Stimulated activated CD4-positive, alpha-beta T cell treated with anti-CD3 and anti-CD28 coated beads, TNF-alpha, amount 100 ng/mL, for 48 hours (primary cell): Measurements from ENCODE around the gene UCK1.

ENCODE experiments used
- DNase-seq, 3 donors: peaks; one replicate each; pipeline ENCODE4 v3.0.0-alpha.2; 2020; ENCODE audit warnings: low read depth in 3 of 3

The UCK1 gene

DNA sequence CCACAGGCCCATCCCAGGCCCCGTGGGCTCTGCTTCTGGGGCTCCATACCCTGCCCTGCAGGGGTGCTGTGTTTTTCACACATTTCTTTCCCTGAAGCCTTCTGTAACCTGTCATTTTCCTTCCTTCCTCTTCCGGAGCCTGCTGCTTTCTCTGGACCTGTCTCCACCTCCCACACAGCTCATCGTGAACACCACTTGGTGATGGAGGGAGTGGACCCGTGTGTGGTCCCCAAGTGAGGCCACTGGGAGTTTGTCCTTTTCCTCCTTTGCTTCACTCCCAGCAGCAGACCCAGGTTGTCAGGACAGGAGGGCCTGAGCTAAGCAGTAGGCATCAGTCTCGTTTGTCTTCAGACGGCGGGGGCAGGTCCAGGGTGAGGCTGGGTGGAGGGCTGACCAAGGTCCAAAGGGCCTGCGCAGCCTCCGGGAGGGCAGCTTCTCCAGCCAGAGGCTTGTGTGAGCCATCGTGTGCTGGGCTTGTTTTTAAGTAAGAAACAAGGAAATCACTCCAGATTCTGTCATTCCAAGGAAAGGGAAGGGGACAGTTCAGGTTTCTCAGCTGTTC, 34.1 kb downstream of the UCK1 start:
- no peak for DNase-seq

DNA sequence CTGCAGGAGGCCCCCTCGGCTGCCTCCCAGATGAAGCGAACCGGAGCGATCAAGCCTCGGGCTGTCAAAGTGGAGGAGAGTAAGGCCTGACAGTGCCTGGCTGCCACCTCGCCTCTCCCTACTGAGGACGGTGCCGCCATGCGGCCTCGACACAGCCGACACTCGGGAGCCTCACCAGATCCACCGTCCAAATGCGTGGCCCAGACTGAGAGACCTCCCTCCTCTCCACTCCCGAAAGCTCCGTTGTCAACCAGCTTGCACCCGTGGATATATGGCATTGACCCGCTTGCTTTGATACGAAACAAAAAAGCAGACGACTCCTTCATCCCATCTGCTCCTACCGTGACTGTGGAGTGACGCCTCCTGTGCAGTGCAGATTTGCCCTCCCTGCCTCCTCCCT, 35.3 kb downstream of the UCK1 start:
- DNase-seq, result no peak

DNA sequence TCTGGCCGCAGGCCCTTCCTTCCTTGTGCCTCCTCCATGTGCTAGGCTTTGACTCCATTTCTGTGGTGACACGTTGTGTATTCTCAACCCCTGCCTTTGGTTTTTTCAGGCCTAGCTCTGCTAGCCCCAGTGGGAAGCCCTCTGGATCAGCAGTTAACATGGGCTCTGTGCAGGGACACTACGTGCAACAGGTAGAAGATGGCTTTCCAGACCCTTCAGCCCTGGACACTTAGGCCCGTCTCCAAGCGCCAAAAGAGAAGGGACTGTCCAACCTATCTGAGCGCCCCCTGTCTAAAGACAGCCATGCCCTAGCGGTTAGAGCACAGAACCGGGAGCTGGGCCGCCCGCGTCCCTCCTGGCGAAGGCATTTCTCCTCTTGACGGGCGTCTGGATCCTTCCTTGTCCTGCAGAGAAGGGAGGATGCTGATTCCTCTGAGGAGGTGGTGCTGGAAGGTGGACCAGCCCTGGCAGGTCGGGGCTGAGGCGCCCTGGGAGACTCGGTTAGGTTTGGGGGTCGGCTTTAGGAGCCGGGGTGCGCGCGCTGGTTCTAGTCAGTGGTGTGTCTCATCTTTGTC, 36.7 kb downstream of the UCK1 start:
- no peak for DNase-seq

DNA sequence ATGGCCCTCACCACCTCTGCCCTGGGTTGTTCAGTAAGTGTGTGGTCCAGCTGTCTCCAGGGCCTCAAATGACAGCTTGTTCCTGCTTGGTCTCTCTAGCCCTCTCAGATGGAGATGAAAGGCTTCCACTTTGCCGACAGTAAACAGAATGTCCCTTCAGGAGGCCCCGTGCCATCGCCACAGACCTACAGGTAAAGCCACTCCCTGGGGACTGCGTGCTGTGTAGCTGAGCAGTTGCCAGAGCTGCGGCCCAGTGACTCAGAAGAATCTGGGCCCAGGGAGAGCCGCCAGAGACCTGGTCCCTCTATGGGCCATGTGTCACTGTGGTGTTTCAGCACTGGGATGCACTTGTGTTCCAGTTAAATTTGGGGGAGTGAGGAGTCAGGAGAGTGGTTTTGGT, 39.0 kb downstream of the UCK1 start:
- no peak for DNase-seq

DNA sequence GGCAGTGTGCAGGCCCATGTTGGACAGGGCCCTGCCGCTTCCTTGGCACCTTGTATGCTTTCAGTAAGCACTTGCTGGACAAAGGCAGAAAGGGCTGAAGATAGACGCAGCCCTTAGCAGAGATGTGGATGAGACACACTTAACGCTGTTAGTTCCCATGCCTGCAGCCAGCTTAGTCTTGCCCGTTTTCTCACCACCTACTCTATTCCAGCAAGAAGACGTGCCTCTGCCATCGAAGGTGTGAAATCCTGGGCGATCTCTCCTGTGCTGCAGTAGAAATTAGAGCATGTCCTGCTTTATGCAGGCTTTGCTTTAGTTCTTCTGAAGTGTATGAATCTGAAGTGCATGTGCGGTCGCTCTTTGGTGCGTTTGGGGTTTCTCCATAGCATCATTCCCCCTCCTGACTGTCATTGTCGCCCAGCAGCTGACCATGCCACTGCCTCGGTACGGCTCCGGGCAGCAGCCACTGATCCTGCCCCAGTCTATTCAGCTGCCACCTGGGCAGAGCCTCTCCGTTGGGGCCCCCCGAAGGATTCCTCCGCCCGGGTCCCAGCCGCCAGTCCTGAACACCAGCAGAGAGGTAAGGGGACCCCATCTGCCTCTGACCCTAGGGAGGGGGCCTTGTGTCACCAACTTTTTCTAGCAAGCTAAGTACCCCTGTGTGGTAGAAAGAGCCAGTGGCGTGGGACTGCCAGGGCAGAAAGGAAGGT, 39.9 kb downstream of the UCK1 start:
- no peak for DNase-seq

DNA sequence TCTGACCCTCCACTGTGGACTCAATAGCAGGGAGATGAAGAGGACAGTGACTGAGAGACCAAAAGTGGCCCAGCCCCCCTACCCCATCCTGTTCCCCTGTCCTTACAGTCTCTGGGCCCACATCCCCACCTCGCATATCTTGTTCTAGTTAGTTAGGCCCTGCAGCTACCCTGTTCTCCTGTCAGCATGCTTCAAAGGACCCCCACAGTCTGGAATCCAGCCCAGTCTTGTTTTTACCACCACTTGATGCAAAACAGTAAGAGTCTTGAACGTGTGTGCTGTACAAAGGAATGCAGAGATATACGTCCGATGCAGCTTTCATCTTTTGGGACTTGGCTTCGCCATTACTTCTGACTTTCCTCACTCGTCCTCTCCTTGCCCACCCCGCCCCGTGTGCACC, 40.5 kb downstream of the UCK1 start:
- DNase-seq, result no peak

DNA sequence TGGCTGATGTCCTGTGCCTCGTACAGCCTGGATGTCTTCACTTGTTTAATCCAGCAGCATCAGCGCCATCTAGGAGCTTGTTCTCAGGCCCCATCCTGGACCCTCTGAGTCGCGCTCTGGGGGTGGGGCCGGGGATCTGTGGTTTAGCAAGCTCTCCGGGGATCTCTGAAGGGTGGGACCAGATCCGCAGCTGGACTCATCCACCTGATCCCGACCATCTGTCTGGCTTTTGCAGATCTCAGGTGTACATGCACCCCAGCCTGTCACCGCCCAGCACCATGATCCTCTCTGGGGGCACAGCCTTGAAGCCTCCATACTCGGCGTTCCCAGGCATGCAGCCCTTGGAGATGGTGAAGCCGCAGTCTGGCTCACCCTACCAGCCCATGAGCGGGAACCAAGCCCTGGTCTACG, 43.4 kb downstream of the UCK1 start:
- no peak for DNase-seq

DNA sequence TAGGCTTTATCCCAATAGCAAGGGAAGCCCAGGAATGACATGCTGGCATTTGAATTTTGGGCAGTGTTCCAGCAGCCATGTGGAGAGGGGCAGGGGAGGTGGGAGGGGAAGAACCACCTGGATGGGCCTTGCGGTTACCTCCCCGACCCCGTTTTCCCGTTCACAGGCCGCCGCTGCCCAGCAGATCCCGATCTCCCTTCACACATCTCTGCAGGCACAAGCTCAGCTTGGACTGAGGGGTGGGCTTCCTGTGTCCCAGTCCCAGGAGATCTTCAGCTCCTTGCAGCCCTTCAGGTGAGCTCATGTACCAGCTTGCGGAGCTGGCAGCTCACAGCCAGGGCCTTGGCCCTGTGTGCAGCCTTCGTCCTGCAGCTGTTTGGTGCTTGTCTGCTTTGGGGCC, 44.1 kb downstream of the UCK1 start:
- DNase-seq, result no peak

DNA sequence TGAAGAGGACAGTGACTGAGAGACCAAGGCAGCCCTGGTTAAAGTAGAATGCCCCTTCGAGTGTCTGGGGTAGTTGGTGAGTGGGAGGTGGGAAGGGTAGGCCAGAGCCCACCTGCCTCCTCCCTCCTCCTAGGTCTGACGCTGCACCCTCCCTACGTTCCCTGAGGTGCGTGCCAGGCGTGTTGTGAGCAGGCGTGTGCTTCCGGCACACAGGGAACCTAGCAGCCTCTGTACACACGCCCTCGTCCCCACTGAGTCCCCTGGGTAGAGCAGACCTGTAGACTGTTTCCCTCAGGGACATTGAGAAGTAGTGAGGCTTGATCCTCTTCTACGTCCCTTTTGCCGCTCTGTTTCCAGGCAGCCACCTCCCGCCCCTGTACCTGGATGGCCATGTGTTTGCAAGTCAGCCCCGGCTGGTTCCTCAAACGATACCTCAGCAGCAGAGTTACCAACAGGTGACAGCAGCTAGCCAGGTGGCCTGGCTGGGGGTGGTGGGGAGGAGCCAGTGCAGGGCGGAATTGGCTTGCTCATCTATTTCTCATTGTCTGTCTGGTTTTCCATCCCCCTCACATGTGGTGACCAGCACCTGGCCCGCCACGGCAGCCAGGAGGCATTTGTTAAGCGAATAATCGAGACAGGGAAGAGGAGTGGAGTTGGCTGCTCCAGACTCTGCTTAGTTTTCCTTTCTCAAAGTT, 45.2 kb downstream of the UCK1 start:
- no peak for DNase-seq

DNA sequence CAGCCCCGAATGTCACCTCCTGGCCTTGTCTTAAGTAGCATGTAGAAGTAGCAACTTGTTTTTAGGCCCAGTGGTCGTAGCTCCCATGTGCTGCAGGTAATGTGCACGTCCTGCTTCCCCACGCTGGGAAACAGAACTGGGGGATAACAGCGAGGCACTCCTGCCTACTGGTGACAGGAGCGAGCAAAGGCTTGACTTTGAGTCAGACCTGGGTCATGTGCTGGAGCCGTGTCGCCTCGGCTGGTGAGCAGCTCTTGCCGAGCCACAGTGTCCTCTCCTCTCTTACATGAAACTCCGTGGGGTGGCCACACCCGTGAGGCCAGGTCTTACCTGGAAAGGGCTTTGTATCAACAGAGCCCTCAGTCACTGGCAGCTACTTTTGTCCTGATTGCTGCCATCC, 45.9 kb downstream of the UCK1 start:
- DNase-seq, result no peak

DNA sequence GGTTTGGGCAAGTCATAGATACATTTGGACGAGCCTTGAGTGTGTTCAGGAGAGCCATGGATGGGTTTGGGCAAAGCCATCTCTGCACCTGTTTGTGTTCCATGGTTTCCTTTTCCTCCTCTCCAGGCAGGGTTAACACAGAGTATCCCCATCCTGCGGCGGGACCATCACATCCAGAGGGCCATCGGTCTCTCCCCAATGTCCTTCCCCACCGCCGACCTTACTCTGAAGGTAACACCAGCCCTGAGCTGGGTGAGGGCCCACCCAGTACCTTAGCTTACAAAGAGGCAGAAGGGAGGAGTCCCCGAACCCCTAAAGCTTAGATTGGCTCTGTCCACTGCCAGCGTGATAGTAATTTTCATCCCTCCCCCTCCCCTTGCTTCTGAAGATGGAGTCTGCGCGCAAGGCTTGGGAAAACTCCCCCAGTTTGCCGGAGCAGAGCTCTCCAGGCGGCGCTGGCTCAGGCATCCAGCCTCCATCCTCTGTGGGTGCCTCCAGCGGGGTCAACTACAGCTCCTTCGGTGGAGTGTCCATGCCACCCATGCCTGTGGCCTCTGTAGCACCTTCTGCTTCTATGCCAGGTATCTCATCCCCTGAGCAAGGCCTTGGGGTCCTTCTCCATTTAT, 46.4 kb downstream of the UCK1 start:
- DNase-seq, result no peak

DNA sequence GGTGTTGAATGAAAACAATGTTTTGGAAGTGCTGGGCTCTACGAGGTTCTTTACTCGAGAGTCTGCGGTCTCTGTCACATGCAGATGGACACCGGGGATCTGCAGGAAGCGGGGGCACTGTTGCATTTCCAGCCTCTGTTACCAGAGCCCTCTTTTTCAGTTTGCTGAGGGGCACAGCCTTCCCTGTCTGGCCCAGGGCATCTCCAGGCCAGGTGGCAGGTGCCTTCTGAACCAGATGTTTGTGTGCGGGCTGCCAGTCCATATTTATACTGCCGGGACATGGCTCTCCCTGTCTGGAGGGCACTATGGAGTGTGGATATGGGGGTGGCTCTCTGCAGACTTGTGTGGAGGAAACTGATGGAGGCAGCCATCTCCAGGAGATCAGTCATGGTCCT, 47.0 kb downstream of the UCK1 start:
- DNase-seq, result no peak

DNA sequence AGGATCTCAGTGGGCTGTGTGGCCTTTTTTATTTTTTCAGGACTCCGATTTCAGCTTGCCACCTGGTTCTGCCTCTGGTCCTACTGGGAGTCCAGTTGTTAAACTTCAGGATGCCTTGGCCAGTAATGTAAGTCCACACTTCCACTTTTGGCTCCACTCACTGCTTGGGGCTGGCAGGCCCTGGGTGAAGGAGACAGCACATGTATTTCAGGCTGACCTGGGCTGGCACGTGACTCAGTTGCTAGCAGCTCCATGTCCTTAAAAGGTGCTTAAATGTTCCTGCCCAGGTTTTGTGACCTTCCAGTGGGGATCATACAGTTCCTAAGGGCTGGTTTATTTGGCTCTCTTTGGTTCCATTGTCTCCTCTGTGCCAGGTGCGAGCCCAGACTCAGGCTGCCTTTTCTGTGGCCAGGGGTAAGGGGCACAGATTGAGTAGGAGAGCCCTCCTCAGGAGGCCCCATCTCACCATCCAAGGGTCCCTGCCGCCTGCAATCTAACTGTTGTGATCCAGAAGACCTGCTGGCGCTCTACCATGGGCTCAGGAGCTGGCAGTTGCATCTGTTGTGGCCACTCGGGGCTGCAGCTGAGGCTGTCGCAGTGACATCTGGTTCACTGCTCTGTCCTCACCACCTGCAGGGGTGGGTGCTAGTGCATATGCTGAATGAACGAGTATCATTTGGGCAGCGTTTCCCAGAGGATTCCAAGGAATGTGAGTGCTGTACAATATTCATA, 47.6 kb downstream of the UCK1 start:
- DNase-seq, result no peak

DNA sequence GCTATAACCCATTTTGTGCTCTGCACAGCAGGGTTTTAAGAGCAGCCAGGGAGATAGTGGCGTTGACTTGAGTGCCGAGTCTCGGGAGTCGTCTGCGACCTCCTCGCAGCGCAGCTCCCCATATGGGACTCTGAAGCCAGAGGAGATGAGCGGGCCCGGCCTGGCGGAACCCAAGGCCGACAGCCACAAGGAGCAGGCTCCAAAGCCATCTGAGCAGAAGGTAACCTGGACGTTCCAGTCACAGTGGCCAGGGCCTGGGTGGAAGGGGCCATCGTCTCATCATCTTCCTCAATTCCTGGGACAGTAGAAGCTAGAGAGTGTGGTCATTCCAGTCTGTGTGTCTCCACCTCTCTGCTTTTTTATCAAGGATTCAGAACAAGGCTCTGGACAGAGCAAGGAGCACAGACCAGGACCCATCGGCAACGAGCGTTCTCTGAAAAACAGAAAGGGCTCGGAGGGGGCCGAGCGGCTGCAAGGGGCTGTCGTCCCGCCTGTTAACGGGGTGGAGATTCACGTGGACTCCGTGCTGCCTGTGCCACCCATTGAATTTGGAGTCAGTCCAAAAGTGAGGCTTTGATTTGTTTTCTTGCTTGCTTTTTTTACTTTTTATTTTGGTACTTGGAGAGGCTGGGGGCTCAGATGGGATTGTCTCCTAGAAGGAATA, 48.6 kb downstream of the UCK1 start:
- no peak for DNase-seq

DNA sequence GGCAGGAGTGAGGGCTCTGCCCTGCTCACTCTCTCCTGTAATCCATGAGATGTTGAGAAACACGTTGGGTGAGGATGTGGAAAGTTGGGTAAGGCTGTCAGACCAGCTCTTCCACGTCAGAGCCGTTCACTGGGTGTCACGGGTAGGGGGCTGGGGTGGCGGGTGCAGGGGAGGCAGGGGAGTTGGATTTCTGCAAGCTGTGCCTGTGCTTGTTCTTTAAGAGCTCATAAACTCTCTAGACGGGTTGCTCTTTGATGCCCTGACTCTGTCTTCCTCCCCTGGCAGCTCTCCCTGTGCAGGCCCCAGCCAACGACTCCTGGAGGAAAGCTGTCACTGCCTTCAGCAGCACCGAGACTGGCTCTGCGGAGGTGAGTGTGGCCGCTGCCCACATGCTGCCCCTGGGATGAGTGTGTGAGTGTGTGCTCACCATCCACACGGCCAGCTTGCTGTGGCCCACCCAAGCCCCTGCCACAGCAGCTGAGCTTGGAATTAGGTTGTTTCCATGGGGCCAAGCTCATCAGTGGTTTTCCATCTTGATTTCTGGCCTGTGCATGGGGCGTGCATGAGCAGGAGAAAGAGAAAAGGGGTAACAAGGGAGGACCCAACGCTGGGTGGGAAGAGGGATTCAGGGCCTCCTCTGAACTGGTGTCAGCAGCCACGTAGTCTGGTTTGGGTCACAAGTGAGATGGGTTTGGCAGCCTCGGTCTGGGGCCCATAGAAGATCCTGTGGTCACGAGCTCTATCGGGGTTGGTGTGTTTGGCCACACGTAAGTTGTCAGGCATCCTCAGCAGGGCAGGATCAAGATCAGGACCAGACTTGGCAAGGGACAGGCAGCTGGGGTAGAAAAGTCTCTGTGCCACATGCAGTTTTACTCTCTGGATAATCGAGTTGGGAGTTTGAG, 49.4 kb downstream of the UCK1 start:
- no peak for DNase-seq

DNA sequence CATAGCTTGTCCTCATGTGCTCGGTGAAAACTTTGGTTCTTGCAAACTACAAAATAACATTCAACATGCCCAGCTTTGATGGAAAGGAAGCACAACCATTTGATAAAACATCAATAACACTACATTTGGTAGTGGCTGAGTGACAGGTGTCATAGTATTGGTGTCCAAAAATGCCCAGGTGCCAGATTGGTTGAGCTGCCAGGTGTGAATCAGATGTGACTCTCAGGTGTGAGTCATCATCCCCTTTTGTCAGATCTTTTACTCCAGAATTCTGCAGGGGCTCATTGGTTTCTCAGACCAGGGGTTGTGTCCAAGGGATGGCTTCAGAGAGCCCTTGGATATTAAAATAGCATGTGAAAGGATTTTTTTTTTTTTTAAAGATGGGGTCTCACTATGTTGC, 50.8 kb downstream of the UCK1 start:
- DNase-seq, result peak in 1 of 3 donors; percentile 17

DNA sequence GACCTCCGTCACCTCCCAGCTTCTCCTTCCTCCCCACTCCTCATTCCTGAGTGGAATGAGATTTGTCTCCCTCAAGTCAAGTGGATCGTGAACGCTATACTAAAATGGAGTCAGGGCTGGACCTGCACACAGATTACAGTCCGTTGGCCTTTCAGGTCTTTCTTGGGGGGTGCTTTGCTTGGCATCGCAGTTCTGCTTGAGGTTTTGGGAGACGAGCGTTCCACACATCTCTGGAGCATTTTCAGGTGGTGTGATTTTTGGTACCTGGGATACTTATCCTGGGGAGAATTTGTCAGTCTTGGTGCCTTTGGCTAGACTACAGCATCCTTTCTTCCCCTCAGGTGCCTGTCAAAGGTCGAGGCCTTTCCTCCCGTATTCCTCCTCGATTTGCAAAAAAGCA, 52.2 kb downstream of the UCK1 start:
- DNase-seq, result no peak

DNA sequence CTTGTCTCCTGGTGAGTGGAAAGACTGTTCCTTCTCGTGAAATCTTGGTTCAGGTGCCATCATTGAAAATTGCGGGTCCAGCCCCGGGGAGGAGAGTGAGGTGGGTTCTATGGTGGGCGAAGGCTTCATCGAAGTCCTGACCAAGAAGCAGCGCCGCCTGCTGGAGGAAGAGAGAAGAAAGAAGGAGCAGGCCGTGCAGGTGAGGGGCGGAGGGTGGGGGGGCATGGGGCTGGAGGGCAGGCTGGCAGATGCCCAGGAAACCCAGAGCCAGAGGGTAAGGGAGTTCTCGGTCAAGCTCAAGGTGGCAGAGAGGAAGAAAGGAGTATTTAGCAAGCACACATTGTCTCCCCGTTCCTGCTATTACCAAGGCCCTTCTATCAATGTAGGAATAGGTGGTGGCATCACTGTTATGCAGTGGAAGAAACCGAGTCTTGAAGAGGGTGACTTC, 52.6 kb downstream of the UCK1 start:
- DNase-seq, result peak; percentile 21 to 55 (median 30)

DNA sequence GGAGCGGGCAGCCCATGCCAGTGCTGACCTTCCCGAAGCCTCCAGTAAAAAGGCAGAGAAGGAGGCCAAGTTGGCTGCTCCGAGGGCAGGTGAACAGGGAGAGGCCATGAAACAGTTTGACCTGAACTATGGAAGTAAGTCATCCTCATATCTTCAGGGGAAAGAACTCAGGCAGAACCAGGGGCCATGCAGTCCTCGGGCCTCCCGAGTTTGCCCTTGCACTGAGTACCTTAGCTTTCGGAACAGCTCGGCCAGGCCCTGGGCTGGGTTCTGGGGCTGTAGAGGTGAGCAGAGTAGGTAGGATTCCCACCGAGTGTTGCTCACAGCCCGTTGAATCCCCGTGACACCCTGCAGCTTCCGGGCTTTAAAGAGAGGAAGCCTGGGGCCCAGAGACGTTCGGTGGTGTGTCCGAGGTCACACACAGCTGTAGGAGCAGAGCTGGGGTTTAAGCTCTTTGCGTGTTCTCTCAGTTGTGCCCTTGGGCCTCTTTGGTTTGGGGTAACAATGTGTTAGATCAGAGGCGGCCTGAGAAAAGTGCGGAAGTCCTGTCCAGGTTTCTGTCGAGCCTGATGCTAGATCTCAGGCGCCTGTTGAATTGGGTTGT, 53.1 kb downstream of the UCK1 start:
- no peak for DNase-seq

DNA sequence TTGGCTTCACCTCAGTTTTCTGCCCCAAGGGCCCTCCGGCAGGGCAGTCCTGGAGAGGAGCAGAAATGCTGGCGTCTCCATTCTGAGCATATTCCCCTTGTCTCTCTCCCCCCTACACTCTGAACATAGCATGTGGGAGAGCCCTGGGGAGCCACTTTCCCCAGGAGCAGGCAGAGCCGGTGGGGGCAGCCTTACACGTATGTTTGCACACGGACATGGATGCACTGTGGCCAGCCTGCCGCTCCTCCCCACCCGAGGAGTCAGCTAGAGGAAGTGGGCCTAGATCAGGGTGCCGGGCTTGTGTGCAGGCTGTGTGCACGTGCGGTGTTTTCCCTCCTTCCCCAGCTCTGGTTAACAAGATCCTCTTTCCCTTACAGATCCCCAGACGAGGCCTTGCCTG, 53.7 kb downstream of the UCK1 start:
- DNase-seq, result no peak
